GM12878 (cell line): ENCODE measurements around the gene HSD17B1. TPM values are rescaled to one million over a fixed set of nuclear protein-coding genes. Genes with fewer than 3 reads are reported as not detected.
A peak's percentile ranks its signal among the peaks of the same experiment; 100 is the strongest.

Source experiments
- ATF7 ChIP-seq: fragments of 450-650 bp; IDR thresholded peaks from 2 replicates; pipeline ENCODE4 v1.6.1; 2016; ENCODE audit warnings: low read depth, mild to moderate bottlenecking
- BCLAF1 ChIP-seq: fragments of 450-650 bp; IDR thresholded peaks from 2 replicates; pipeline ENCODE4 v1.6.1; 2017; ENCODE audit warnings: antibody characterized with exemption, mild to moderate bottlenecking, moderate library complexity
- CBX3 ChIP-seq: fragments of 200-600 bp; sonication (generic); IDR thresholded peaks from 2 replicates; pipeline ENCODE4 v1.6.1; 2016; ENCODE audit warnings: low read depth, borderline replicate concordance
- HDAC2 ChIP-seq: fragments of 200-600 bp; sonication (generic); IDR thresholded peaks from 2 replicates; pipeline ENCODE4 v1.6.1; 2017
- IKZF1 ChIP-seq: fragments of 450-650 bp; conservative IDR thresholded peaks from 2 replicates; pipeline ENCODE4 v1.6.1; 2017; ENCODE audit warnings: antibody characterized with exemption, mild to moderate bottlenecking
- MEF2A ChIP-seq: IDR thresholded peaks from 2 replicates; pipeline ENCODE4 v1.6.1; 2011; ENCODE audit warnings: low read depth, mild to moderate bottlenecking, low read length, moderate library complexity; ENCODE audit not compliant: insufficient read depth
- NR2C1 ChIP-seq: fragments of 450-650 bp; IDR thresholded peaks from 2 replicates; pipeline ENCODE4 v1.6.1; 2017; ENCODE audit warnings: antibody characterized with exemption, mild to moderate bottlenecking, moderate library complexity
- NR2C2 ChIP-seq: IDR thresholded peaks from 2 replicates; pipeline ENCODE4 v1.6.1; 2011; ENCODE audit warnings: borderline replicate concordance, low read depth; ENCODE audit not compliant: control insufficient read depth, insufficient read length
- NR2F1 ChIP-seq: fragments of 450-650 bp; conservative IDR thresholded peaks from 2 replicates; pipeline ENCODE4 v1.6.1; 2017; ENCODE audit warnings: mild to moderate bottlenecking
- POLR2AphosphoS5 ChIP-seq: IDR thresholded peaks from 2 replicates; pipeline ENCODE4 v1.6.1; 2011; ENCODE audit warnings: mild to moderate bottlenecking, low read length, inconsistent platforms
- SP1 ChIP-seq: IDR thresholded peaks from one replicate; pipeline ENCODE4 v1.6.1; 2011; ENCODE audit warnings: low read depth, low read length
- STAT3 ChIP-seq: IDR thresholded peaks from 2 replicates; pipeline ENCODE4 v1.6.1; 2011; ENCODE audit warnings: low read depth, low read length, improper control_type of control experiment
- TCF3 ChIP-seq: IDR thresholded peaks from 2 replicates; pipeline ENCODE4 v1.6.1; 2012; ENCODE audit warnings: low read depth, mild to moderate bottlenecking, low read length, borderline replicate concordance; ENCODE audit not compliant: insufficient read depth
- ZNF217 ChIP-seq: fragments of 450-650 bp; IDR thresholded peaks from 2 replicates; pipeline ENCODE4 v1.6.1; 2017; ENCODE audit warnings: antibody characterized with exemption, mild to moderate bottlenecking
- polyA plus RNA-seq, 11 experiments: library from polyadenylated mRNA; depleted of rRNA in 4 of 11; unstranded in 6 of 11; stranded (reverse) in 5 of 11; fragments of >200 nt; fragmentation: Nextera tagmentation in 4 of 11; fragmentation: Illumina TruSeq in 1 of 11; extraction: Ambion mirVana in 4 of 11; extraction: Trizol in 1 of 11; gene quantifications; 1 replicate in 1 of 11; 2 replicates in 10 of 11; pipeline versions ENCODE4 v1.2.1 to v1.2.3, GENCODE V29; 2011 to 2016; ENCODE audit warnings: inconsistent platforms in 2 of 11, missing spikeins in 2 of 11, low read depth in 1 of 11
- total RNA-seq, 4 experiments: library from RNA; depleted of rRNA in 3 of 4; stranded (reverse); fragments of >200 nt in 3 of 4; fragmentation: Illumina TruSeq in 1 of 4; extraction: Trizol in 1 of 4; gene quantifications; 2 replicates each; pipeline versions ENCODE4 v1.2.1 to v1.2.3, GENCODE V29; 2013 to 2021
- TF ChIP-seq, protein P1 (sequence below): fragments of 450-650 bp; IDR thresholded peaks from 2 replicates; pipeline ENCODE4 v1.6.1; 2017; ENCODE audit warnings: mild to moderate bottlenecking, low read depth, inconsistent platforms; ENCODE audit not compliant: poor library complexity, severe bottlenecking
- TF ChIP-seq, protein P2 (sequence below): fragments of 450-650 bp; IDR thresholded peaks from 2 replicates; pipeline ENCODE4 v1.6.1; 2017; ENCODE audit warnings: mild to moderate bottlenecking, moderate library complexity
- TF ChIP-seq, protein P3 (sequence below): fragments of 450-650 bp; formaldehyde crosslinking; IDR thresholded peaks from 2 replicates; pipeline ENCODE4 v1.4.0; 2022; ENCODE audit warnings: mild to moderate bottlenecking, moderate library complexity

HSD17B1 gene
- total and polyA plus RNA-seq, 10 of the 15 experiments (the other 5 are each of a cell fraction or from before 2014, with no cell fraction given): 0.15 to 1.1 (median 0.42) TPM

DNA sequence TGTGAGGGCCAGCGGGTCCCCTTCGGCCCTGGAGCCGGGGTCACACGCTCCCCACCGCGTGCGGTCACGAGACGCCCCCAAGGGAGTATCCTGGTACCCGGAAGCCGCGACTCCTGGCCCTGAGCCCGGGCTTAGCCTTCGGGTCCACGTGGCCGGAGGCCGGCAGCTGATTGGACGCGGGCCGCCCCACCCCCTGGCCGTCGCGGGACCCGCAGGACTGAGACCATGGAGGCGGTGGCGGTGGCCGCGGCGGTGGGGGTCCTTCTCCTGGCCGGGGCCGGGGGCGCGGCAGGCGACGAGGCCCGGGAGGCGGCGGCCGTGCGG, 16.7 kb upstream of the HSD17B1 start, which contains the start of gene NAGLU (continued):
- TF ChIP-seq, protein P1, sequence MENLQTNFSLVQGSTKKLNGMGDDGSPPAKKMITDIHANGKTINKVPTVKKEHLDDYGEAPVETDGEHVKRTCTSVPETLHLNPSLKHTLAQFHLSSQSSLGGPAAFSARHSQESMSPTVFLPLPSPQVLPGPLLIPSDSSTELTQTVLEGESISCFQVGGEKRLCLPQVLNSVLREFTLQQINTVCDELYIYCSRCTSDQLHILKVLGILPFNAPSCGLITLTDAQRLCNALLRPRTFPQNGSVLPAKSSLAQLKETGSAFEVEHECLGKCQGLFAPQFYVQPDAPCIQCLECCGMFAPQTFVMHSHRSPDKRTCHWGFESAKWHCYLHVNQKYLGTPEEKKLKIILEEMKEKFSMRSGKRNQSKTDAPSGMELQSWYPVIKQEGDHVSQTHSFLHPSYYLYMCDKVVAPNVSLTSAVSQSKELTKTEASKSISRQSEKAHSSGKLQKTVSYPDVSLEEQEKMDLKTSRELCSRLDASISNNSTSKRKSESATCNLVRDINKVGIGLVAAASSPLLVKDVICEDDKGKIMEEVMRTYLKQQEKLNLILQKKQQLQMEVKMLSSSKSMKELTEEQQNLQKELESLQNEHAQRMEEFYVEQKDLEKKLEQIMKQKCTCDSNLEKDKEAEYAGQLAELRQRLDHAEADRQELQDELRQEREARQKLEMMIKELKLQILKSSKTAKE: no peak
- TF ChIP-seq, protein P2, sequence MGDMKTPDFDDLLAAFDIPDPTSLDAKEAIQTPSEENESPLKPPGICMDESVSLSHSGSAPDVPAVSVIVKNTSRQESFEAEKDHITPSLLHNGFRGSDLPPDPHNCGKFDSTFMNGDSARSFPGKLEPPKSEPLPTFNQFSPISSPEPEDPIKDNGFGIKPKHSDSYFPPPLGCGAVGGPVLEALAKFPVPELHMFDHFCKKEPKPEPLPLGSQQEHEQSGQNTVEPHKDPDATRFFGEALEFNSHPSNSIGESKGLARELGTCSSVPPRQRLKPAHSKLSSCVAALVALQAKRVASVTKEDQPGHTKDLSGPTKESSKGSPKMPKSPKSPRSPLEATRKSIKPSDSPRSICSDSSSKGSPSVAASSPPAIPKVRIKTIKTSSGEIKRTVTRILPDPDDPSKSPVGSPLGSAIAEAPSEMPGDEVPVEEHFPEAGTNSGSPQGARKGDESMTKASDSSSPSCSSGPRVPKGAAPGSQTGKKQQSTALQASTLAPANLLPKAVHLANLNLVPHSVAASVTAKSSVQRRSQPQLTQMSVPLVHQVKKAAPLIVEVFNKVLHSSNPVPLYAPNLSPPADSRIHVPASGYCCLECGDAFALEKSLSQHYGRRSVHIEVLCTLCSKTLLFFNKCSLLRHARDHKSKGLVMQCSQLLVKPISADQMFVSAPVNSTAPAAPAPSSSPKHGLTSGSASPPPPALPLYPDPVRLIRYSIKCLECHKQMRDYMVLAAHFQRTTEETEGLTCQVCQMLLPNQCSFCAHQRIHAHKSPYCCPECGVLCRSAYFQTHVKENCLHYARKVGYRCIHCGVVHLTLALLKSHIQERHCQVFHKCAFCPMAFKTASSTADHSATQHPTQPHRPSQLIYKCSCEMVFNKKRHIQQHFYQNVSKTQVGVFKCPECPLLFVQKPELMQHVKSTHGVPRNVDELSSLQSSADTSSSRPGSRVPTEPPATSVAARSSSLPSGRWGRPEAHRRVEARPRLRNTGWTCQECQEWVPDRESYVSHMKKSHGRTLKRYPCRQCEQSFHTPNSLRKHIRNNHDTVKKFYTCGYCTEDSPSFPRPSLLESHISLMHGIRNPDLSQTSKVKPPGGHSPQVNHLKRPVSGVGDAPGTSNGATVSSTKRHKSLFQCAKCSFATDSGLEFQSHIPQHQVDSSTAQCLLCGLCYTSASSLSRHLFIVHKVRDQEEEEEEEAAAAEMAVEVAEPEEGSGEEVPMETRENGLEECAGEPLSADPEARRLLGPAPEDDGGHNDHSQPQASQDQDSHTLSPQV: no peak
- TF ChIP-seq STAT3 (no peak), NR2C2 (no peak), IKZF1 (peak; percentile 94; the same call in 1 of the 2 replicates), SP1 (no peak), ATF7 (no peak), MEF2A (no peak), NR2F1 (peak; percentile 98), CBX3 (no peak), TCF3 (0 out of 2 replicates have a peak, but pooled peaks have one; percentile 51), POLR2AphosphoS5 (peak; percentile 70), ZNF217 (0 out of 2 replicates have a peak, but pooled peaks have one; percentile 66), HDAC2 (no peak), BCLAF1 (no peak), NR2C1 (no peak)
- TF ChIP-seq, protein P3, sequence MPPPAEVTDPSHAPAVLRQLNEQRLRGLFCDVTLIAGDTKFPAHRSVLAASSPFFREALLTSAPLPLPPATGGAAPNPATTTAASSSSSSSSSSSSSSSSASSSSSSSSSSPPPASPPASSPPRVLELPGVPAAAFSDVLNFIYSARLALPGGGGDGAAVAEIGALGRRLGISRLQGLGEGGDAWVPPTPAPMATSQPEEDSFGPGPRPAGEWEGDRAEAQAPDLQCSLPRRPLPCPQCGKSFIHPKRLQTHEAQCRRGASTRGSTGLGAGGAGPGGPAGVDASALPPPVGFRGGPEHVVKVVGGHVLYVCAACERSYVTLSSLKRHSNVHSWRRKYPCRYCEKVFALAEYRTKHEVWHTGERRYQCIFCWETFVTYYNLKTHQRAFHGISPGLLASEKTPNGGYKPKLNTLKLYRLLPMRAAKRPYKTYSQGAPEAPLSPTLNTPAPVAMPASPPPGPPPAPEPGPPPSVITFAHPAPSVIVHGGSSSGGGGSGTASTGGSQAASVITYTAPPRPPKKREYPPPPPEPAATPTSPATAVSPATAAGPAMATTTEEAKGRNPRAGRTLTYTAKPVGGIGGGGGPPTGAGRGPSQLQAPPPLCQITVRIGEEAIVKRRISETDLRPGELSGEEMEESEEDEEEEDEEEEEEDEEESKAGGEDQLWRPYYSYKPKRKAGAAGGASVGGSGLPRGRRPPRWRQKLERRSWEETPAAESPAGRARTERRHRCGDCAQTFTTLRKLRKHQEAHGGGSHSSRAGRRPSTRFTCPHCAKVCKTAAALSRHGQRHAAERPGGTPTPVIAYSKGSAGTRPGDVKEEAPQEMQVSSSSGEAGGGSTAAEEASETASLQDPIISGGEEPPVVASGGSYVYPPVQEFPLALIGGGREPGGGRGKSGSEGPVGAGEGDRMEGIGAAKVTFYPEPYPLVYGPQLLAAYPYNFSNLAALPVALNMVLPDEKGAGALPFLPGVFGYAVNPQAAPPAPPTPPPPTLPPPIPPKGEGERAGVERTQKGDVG: no peak
